NCI-H2227 treated with DMSO at 0.1 percent for 48 hours (cell line): ENCODE measurements around the gene FADS3.

Experiments used
- DNase-seq: peaks from one replicate; lab custom pipeline; 2025; lab: John Stamatoyannopoulos, UW

FADS3 gene

GRCh38 chr11:61879152-61879551, 12.2 kb downstream of the FADS3 start:
- no peak for DNase-seq

DNA sequence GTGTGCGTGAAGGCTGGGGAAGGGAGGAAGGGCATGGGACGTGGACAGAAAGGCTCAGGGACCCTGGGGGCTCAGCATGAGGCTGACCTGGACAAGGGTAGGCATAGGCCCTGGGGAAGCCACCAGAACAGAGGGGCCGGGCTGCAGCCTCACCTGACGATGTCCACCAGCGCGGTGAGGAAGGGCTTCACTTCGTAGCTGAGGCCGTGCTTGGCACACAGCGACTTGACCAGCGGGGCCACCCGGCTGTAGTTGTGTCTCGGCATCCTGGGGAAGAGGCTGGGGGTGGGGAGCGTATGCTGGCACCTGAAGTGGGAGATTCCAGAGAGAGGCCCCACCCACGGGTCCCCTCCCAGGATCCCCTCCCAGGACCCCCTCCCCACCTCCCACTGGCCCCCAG, 15.6 kb downstream of the FADS3 start:
- no peak for DNase-seq

DNA sequence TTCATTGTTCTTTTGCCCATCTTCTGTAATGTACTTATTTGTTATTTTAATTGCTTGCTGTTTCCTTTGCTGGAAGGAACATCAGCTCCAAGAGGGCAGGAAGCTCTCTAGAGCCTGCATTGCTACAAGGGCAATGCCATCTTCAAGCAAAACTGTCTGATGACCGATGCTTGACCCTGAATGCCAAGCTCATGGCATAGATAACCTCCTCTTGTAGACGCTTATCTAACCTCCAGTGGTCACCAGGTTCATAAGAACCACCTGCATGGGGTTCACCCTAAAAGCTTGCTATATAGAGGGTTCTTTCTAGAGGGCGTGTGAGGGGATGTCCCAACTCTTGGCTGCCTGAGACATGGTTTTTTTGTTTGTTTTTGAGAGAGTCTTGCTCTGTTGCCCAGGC, 16.5 kb downstream of the FADS3 start:
- no peak for DNase-seq

GRCh38 chr11:61874377-61874809, 17.0 kb downstream of the FADS3 start:
- DNase-seq: no peak

DNA sequence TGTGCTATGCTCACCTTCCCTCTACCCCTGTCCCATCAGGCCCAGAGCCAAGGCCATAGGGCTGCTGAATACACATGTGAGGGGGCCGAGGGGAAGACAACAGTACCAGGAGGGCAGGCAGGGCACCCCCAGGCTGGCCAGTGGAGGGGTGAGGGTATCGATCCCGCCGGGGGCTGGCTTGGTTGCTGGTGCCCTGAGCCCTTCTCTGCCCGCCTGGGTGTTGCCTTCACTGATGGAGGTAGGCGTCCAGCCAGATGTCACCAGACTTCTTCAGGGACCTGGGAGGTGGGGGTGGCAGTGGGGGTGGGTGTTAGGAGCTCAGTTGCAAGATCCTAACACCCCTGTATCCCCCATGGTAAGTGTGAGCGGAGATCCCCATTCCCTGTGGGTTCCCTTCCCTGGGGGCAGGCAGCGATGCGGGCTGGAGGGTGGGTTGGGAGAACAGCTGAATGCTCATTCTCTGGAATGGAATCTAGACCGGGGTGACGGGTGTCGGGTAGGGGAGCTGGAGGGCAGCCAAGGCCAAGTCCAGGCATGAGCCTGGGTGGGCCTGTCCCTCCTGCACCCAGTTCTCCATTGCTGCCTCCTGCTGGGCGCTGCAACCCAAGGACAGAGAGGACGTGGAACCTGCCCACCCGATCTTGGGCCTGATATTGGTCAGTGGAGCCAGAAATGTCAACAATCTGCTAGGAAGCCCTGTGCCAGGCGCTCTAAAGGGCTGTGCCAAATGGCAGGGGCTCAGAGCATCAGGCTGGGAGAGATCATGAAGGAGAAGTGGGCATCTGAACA, 17.6 kb downstream of the FADS3 start:
- no peak for DNase-seq

DNA sequence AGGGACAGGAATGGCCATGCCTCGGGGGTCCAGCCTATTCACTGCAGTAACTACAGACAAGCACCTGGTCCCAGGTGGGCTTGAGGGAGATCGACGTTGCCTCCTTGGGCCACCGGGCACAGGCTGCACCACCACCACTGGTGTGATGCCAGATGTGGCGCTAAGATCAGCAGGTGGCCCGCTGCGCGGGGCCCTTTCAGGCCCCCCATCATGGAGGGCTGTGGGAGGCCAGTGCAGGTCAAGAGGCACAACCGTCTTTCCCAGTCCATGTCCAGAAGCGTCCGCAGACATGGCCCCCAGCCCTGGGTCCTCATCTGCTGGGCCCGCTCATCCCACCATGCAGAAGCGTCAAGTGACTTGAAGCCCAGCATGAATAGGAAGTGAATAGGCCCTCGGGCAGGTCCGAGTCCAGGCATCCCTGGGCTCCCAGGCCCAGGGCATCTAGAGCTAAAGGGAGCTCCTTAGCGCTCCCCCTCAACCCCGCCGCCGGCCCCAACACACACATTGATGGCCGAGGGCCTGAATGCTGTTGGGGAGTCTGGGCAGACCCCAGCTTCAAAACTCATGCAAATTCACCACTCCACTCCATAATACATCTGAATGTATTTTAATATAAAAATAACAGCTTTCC, 18.3 kb downstream of the FADS3 start:
- no peak for DNase-seq

DNA sequence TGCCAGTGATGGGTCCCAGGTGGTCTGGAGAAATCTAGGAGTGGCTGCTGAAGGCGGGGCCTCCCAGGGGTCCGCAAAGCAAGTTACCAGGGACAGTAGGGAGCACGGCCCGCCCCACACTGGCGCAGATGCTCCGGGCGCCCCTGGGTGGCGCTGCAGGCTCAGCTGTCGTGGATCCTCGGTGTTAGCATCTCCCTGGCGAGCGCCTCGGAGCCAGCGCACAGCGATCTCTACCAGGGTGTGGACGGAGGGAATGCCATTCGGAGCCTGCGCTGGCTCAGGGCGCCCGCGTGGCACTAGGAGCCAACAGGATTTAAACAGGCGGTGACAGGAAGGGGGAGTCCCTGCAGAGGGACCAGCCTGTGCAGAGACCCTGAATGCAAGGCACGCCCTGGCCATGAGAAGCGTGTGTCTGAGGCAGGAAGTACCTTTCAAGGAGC, 20.2 kb downstream of the FADS3 start:
- peak; percentile 76 for DNase-seq

DNA sequence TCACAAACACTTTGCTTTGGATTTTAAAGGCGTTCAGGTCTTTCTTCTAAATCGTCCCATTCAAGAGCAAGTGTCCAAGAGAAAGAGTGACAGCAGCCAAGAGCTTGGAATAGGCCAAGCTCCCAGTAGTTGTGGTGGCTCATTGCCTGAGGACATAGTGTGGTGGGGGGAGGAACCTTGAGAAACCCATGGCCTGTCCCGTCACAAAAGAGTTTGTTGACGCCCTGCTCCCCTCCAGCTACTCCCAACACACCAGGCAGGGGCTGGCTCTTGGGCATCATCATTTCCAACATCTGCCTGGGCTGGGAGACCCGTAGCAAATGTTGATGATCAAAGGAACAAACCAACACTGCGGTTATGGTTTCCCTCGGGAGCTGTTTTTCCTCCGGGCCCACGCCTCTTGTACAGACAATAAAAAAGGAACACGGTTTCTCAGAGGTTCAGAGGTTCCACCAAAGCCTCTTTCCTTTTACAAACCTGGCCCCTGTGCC, 20.8 kb downstream of the FADS3 start:
- DNase-seq: no peak

DNA sequence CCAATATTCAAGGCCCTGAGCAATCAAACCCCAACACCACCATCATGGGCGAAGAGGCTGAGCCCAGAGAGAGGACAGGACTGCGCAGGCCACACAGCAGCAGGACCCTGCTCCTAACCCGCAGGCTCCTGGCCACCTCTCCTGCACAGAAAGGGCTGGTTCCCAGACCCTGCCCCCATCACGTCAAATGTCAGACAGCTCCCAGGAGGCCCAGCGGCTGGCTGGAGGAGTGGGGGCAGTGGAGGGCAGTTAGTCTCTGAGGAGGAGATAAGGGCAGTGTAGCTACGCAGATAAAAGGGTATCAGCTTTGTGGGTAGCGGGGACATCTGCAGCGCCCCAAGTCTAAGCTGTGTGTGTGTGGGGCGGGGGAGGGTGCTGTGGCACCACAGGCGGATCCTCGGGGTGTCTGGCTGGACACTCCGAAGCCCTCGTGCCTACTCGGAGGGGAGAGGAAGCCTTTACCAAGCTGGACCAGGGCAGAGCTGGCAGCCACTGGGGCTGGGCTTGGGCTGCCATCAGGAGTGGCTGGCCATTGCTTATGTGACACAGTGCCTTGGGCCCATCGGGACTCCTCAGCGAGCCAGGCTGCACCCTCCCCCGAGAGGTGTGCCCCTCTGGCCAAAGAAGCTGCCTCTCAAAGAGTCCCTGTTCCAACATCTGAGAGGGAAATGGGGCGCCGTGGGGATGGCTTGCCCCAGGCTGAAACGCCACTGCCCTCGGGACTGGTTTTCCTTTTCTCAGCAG, 21.5 kb downstream of the FADS3 start:
- no peak for DNase-seq

DNA sequence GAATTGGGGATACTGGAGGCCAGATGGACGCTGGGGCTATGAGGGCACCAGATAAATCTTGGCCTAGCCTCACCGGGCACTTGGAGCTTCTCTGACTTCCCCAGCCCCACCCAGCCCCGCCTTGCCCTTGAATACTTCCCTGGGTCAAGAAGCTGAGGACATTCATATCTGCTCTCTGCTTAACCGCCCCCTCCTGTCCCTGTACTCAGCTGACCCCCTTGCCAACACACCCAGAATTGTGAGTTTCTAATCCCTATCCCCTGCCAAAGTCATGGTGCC, 22.0 kb downstream of the FADS3 start:
- no peak for DNase-seq

GRCh38 chr11:61868571-61869428, 22.5 kb downstream of the FADS3 start:
- DNase-seq: no peak

DNA sequence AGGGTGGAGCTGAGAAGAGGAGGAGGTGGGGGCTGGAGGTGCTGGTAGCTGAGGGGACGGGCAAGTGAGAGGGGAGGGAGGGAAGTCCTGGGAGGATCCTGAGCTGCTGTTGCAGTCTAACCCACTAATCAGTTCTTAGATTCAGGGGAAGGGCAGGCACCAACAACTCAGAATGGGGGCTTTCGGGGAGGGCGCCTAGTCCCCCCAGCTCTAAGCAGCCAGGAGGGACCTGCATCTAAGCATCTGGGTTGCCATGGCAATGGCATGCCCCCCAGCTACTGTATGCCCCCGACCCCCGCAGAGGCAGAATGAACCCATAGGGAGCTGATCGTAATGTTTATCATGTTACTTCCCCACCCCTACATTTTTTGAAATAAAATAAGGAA, 24.4 kb downstream of the FADS3 start:
- no peak for DNase-seq

GRCh38 chr11:61866231-61866957, 25.0 kb downstream of the FADS3 start:
- DNase-seq: no peak

GRCh38 chr11:61864814-61865775, 26.2 kb downstream of the FADS3 start:
- DNase-seq: no peak

DNA sequence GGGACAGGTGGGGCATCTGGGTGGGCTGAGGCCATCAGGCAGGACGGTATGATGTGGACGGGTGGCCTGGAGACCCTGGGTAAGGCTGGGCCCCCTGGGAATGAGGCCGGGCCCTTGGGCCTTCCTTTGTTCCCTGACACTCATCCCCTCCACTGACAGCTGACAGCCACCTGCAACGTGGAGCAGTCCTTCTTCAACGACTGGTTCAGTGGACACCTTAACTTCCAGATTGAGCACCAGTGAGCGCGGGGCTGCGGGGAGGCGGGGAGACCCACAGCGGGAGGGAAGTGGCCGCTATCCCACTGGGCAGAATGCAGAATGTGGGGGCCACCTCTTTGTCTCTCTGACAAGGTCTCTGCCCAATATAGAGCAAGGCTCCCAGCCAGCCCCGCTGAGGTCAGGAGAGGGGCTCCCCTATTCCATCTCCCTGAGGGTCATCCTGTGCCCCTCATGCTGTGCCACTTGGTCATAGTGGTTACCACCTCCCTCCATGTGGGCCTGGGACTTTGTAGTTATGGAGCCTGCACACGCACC, 27.7 kb downstream of the FADS3 start:
- no peak for DNase-seq

DNA sequence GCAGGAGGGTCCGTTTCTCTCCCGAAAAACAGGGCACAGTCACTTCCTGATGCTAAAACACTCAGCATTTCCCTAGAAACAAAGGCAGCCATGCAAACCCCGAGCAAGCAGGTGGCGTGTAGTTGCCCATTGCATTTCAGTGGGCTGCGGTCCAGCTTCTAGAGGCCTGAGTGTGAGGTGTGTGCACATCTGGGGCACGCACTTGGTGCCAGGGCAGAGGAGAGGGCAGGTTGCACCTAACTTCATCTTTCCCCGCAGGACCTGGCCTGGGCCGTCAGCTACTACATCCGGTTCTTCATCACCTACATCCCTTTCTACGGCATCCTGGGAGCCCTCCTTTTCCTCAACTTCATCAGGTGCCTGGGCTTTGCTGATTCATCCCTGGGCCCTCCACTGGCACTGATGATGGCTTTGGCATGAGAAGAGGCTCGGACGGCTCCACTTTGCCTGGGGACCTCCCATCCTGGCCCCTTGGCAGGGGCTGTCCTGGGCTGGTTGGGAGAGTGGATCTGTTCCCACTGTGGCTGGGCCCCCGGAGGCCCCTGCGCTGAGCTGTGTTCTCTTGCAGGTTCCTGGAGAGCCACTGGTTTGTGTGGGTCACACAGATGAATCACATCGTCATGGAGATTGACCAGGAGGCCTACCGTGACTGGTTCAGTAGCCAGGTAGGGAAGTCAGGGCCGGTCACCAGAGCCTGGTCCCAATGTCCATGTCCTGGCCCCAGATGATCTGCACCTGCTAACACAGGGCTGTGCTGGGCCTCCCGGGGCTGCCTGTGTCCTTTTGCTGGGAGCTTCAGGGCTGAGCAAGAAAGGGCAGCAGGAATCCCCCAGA, 28.4 kb downstream of the FADS3 start:
- DNase-seq: no peak

GRCh38 chr11:61861634-61862033, 29.7 kb downstream of the FADS3 start:
- no peak for DNase-seq

DNA sequence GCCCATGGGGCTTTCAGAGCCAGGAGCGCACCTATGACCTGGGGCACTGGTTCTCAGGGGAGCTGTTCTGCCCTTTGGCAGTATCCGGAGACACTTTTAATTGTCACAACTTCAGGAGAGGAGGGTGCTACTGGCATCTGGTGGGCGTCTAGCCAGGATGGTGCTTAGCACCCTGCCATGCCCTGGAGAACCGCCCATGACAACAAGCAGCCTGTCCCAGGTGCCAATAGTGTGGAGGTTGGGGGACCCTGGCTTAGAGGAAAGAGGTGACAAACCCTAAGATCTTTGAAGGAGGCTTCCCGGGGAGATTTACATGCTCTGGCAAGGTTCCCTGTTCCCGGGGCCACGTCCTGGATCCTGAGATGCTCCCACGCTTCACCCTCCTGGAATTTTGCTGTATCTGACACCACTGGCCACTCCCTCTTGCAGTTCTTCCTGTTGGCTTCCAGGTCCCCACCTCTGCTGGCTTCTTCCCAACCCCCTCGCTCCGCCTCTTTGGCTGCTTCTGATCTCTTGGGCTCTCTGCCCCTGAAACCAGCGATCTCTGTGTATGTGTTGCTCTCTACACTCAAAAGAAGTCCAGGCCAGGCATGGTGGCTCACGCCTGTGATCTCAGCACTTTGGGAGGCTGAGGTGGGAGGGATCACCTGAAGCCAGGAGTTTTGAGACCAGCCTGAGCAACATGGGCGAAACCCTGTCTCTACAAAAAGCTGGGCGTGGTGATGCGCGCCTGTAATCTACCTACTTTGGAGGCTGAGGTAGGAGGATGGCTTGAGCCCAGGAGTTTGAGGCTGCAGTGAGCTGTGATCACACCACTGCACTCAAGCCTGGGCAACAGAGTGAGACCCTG, 31.1 kb downstream of the FADS3 start:
- DNase-seq: no peak
